Mammary epithelial cell (primary cell): Measurements from ENCODE around the gene WDR53.

Experiments used
- EZH2 ChIP-seq: IDR thresholded peaks from 2 replicates; pipeline ENCODE4 v1.6.1; 2012; ENCODE audit warnings: low read length, inconsistent platforms, borderline replicate concordance
- TF ChIP-seq, protein P1 (sequence below), 2 donors: IDR thresholded peaks in 1 of 2; conservative IDR thresholded peaks in 1 of 2; 2 replicates each; pipeline ENCODE4 v1.5.1; 2011 to 2012; ENCODE audit warnings: inconsistent platforms in 2 of 2, low read length in 2 of 2, mild to moderate bottlenecking in 2 of 2, control low read depth in 1 of 2, low read depth in 1 of 2; ENCODE audit not compliant: insufficient read depth in 1 of 2; ENCODE audit errors: extremely low read depth in 1 of 2

DNA sequence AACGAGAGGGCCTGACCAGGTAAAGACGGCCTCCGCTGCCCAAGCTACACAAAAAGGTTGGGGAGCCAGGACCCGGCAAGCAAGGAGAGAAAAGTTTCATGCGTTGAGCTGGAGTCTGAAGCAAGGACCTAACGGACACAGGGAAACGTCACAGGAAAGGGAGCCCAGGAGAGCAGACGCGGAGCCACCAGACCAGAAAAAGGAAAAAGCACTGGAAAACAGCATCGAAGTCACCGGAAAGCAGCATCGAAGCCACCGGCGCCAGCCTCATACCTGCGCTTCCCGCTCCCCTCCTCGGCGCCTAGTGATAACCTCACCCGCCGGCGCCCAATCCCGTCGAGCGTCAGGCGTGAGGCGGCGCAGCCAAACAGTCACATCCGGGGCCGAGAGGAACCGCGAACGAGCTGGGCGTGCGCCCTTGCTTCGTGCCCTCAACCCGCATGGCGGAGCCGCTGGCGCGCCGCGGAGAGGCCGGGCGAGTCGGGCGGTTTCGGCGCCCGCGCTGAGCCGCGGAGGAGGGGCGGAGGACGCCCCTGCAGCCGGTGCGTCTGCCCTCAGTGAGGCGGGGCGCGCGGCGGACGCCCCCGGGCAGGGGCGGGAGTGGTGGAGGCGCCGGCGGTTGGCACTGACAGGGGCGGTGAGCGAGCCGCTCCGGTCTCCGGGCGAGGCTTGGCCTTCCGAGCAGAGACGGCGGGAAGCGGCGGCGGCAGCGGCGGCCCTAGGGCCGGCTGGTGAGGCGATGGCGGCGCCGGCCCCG, at the start of gene WDR53, which contains the start of gene FBXO45:
- TF ChIP-seq, protein P1, sequence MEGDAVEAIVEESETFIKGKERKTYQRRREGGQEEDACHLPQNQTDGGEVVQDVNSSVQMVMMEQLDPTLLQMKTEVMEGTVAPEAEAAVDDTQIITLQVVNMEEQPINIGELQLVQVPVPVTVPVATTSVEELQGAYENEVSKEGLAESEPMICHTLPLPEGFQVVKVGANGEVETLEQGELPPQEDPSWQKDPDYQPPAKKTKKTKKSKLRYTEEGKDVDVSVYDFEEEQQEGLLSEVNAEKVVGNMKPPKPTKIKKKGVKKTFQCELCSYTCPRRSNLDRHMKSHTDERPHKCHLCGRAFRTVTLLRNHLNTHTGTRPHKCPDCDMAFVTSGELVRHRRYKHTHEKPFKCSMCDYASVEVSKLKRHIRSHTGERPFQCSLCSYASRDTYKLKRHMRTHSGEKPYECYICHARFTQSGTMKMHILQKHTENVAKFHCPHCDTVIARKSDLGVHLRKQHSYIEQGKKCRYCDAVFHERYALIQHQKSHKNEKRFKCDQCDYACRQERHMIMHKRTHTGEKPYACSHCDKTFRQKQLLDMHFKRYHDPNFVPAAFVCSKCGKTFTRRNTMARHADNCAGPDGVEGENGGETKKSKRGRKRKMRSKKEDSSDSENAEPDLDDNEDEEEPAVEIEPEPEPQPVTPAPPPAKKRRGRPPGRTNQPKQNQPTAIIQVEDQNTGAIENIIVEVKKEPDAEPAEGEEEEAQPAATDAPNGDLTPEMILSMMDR (conservative IDR thresholded peaks at IDR 0.05 in 1 of 2, IDR thresholded peaks at IDR 0.05 in 1 of 2; ENCODE audit: extremely low read depth in 1 of 2, insufficient read depth in 1 of 2, low read depth in 1 of 2, low read length in 2 of 2), result no peak
- TF ChIP-seq EZH2, result no peak
